Colonic mucosa (tissue), 4 donors: ENCODE measurements around the gene PATL2. TPM values are rescaled to one million over a fixed set of nuclear protein-coding genes. Genes with fewer than 3 reads are reported as not detected.
A peak's percentile ranks its signal among the peaks of the same experiment; 100 is the strongest.

Experiments
- DNase-seq: peaks from one replicate; pipeline ENCODE4 v3.0.0-alpha.2; 2020
- H3K27ac ChIP-seq: fragments of 200-600 bp; one replicate; pipeline ENCODE4 v1.8.0; 2021
- H3K27me3 ChIP-seq: fragments of 200-600 bp; one replicate; pipeline ENCODE4 v1.8.0; 2021
- H3K36me3 ChIP-seq: fragments of 200-600 bp; one replicate; pipeline ENCODE4 v1.8.0; 2021
- H3K4me1 ChIP-seq: fragments of 200-600 bp; one replicate; pipeline ENCODE4 v1.8.0; 2021; ENCODE audit warnings: mild to moderate bottlenecking
- H3K4me3 ChIP-seq: fragments of 200-600 bp; one replicate; pipeline ENCODE4 v1.8.0; 2021
- H3K9ac ChIP-seq, 2 donors: one replicate each; pipeline ENCODE4 v1.7.0; 2013; ENCODE audit warnings: control low read depth in 2 of 2, low read depth in 2 of 2, low read length in 2 of 2
- H3K9me3 ChIP-seq: fragments of 200-600 bp; one replicate; pipeline ENCODE4 v1.8.0; 2021
- intact Hi-C: fragments of 100-400 bp; cut with DNase I; formaldehyde crosslinking; loops from one replicate; pipeline ENCODE4 v1.14.1; 2022
- total RNA-seq, 2 donors: library from RNA; stranded (reverse); fragmentation: NEBNext Ultra II Directional in 1 of 2; extraction: Animal tissue kit (Norgen Biotek cat#: 25700) in 1 of 2; gene quantifications; one replicate each; pipeline ENCODE4 v1.2.1, GENCODE V29; 2021
- TF ChIP-seq, protein P1 (sequence below): fragments of 200-600 bp; IDR thresholded peaks from one replicate; pipeline ENCODE4 v1.8.0; 2022; ENCODE audit warnings: antibody characterized with exemption, mild to moderate bottlenecking
- donor health status: healthy.
- donor health status: DM: no; HTN: no; CAD: no.
- donor health status: DM: no; HTN: no; CAD: no.

PATL2 gene
- total RNA-seq, 2 donors from 2014 or later = 1.2 to 2.6 TPM

- H3K27me3 ChIP-seq = no peaks in the 10 kb centered on the region
- DNase-seq = no peak
- peak within 1 kb of the TSS; percentile 42 for H3K27ac ChIP-seq
- intact Hi-C loops = loop anchor here (10.0 kb wide), 1 partner anchor 161 kb away; no protein-coding TSS in a partner anchor
- H3K9me3 ChIP-seq = no peaks in the 10 kb centered on the region
- peak within 1 kb of the TSS; percentile 38 to 39 for H3K9ac ChIP-seq
- TF ChIP-seq, protein P1, sequence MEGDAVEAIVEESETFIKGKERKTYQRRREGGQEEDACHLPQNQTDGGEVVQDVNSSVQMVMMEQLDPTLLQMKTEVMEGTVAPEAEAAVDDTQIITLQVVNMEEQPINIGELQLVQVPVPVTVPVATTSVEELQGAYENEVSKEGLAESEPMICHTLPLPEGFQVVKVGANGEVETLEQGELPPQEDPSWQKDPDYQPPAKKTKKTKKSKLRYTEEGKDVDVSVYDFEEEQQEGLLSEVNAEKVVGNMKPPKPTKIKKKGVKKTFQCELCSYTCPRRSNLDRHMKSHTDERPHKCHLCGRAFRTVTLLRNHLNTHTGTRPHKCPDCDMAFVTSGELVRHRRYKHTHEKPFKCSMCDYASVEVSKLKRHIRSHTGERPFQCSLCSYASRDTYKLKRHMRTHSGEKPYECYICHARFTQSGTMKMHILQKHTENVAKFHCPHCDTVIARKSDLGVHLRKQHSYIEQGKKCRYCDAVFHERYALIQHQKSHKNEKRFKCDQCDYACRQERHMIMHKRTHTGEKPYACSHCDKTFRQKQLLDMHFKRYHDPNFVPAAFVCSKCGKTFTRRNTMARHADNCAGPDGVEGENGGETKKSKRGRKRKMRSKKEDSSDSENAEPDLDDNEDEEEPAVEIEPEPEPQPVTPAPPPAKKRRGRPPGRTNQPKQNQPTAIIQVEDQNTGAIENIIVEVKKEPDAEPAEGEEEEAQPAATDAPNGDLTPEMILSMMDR = no peak
- no peak within 1 kb of the TSS for H3K4me3 ChIP-seq
- H3K4me1 ChIP-seq = no peaks in the 10 kb centered on the region
- no peaks in the 10 kb centered on the region for H3K36me3 ChIP-seq
Observed at GRCh38 chr15:44736181-44736765, 25.1 kb upstream of the PATL2 start, which contains the start of gene TRIM69. TSS of gene TRIM69 (plus strand) at chr15:44736528. CDS start at chr15:44736705, 177 bp downstream.

GRCh38 chr15:44735482-44736180 lies 24.5 kb upstream of the PATL2 start:
- peak overlapping the region in 1 of 2 donors; percentile 38 for H3K9ac ChIP-seq
- intact Hi-C loops = loop anchor here (10.0 kb wide), 1 partner anchor 161 kb away; no protein-coding TSS in a partner anchor
- H3K4me3 ChIP-seq = no peak overlapping the region
- TF ChIP-seq, protein P1 = no peak
- H3K27me3 ChIP-seq = no peaks in the 10 kb centered on the region
- peaks cover 5% of the 10 kb centered on the region for H3K4me1 ChIP-seq
- DNase-seq = peak; percentile 27
- H3K9me3 ChIP-seq = no peaks in the 10 kb centered on the region
- no peaks in the 10 kb centered on the region for H3K36me3 ChIP-seq
- H3K27ac ChIP-seq = peak overlapping the region; percentile 42

DNA sequence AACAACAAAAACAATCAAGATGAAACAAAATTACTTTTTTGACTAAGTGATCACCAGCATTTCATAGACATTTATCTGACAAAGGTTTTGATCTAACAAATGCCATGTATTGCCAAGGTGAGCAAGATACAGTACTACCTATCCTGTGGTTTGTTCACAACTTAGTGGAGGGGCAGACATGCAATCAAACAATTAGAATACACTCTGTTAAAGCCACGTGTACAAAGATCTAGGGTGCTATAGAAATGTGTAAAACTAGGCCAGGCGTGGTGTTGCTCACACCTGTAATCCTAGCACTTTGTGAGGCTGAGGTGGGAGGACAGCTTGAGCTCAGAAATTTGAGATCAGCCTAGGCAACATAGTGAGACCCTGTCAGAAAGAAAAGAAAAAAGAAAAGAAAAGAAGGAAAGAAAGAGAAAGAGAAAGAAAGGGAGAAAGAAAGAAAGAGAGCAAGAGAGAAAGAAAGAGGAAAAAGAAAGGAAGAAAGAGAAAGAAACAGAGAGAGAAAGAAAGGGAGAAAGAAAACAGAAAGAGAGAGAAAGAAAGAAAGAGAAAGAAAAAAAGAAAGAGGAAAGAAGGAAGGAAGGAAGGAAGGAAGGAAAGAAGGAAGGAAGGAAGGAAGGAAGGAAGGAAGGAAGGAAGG lies 23.8 kb upstream of the PATL2 start:
- H3K9me3 ChIP-seq = no peaks in the 10 kb centered on the region
- TF ChIP-seq, protein P1 = no peak
- no peak overlapping the region for H3K9ac ChIP-seq
- DNase-seq = no peak
- no peaks in the 10 kb centered on the region for H3K36me3 ChIP-seq
- peaks cover 5% of the 10 kb centered on the region for H3K4me1 ChIP-seq
- no peak overlapping the region for H3K4me3 ChIP-seq
- no peaks in the 10 kb centered on the region for H3K27me3 ChIP-seq
- peak overlapping the region; percentile 42 for H3K27ac ChIP-seq
- intact Hi-C loops = loop anchor here (10.0 kb wide), 1 partner anchor 160 kb away; no protein-coding TSS in a partner anchor

GRCh38 chr15:44729408-44730127 lies 18.4 kb upstream of the PATL2 start:
- intact Hi-C loops = loop anchor here (10.0 kb wide), 1 partner anchor 155 kb away; no protein-coding TSS in a partner anchor
- H3K4me3 ChIP-seq = peak overlapping the region; percentile 42
- H3K36me3 ChIP-seq = no peaks in the 10 kb centered on the region
- TF ChIP-seq, protein P1 = no peak
- H3K9ac ChIP-seq = peak overlapping the region; percentile 95 to 98
- no peaks in the 10 kb centered on the region for H3K9me3 ChIP-seq
- H3K4me1 ChIP-seq = peaks cover 20% of the 10 kb centered on the region
- DNase-seq = peak; percentile 56
- peak overlapping the region; percentile 95 for H3K27ac ChIP-seq
- H3K27me3 ChIP-seq = no peaks in the 10 kb centered on the region
